IMR-90 (cell line): ENCODE results near the gene CNIH2.

Experiments
- RAD21 ChIP-seq: IDR thresholded peaks from 2 replicates; pipeline ENCODE4 v1.6.1; 2012; ENCODE audit warnings: low read length, improper control_type of control experiment
- TF ChIP-seq, protein P1 (sequence below): conservative IDR thresholded peaks from 2 replicates; pipeline ENCODE4 v1.5.1; 2012; ENCODE audit warnings: mild to moderate bottlenecking, low read depth, low read length, improper control_type of control experiment

DNA sequence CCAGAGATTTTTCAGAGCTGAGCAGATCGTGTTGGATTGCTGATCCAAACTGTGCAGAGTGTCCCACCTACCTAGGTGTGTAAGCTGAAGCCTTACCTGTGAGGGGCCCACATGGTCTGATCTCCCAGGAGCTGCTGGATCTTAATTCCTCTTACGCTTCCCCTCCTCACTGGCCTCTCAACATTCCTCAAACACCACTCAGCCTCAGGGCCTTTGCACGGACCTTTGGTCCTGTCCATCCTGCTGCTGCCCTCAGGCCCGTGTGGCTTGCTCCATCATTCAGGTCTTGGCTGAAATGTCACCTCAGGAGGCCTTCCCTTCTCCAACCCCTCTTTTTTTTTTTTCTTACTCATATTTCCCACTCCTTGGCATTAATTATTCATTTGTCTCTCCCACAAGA, 30.7 kb upstream of the CNIH2 start:
- TF ChIP-seq, protein P1, sequence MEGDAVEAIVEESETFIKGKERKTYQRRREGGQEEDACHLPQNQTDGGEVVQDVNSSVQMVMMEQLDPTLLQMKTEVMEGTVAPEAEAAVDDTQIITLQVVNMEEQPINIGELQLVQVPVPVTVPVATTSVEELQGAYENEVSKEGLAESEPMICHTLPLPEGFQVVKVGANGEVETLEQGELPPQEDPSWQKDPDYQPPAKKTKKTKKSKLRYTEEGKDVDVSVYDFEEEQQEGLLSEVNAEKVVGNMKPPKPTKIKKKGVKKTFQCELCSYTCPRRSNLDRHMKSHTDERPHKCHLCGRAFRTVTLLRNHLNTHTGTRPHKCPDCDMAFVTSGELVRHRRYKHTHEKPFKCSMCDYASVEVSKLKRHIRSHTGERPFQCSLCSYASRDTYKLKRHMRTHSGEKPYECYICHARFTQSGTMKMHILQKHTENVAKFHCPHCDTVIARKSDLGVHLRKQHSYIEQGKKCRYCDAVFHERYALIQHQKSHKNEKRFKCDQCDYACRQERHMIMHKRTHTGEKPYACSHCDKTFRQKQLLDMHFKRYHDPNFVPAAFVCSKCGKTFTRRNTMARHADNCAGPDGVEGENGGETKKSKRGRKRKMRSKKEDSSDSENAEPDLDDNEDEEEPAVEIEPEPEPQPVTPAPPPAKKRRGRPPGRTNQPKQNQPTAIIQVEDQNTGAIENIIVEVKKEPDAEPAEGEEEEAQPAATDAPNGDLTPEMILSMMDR, result no peak
- TF ChIP-seq RAD21, result no peak
